HEK293T (cell line): ENCODE measurements around the gene SYNE1.
"Not testable (repeated sequence)": the region's sequence is repeated elsewhere in the genome, so short reads cannot be mapped to it uniquely, and the experiment has no call there.

Source experiments
- CTCF ChIA-PET: fragments of 350-600 bp; formaldehyde crosslinking; extraction: SDS; loops from one replicate; lab custom pipeline; 2021; ENCODE audit warnings: antibody characterized with exemption, inconsistent platforms; lab: Yijun Ruan, JAX
- POLR2A ChIA-PET: fragments of 350-600 bp; formaldehyde crosslinking; extraction: SDS; loops from one replicate; lab custom pipeline; 2020; ENCODE audit warnings: antibody characterized with exemption, inconsistent platforms; lab: Yijun Ruan, JAX
- DNase-seq: peaks from one replicate; pipeline ENCODE4 v3.0.0; 2012; ENCODE audit warnings: mixed read lengths; ENCODE audit errors: extremely low spot score
- ARNT ChIP-seq: fragments of 450-650 bp; IDR thresholded peaks from 2 replicates; pipeline ENCODE4 v1.6.1; 2017; ENCODE audit warnings: mild to moderate bottlenecking
- BHLHE40 ChIP-seq: fragments of 450-650 bp; IDR thresholded peaks from 2 replicates; pipeline ENCODE4 v1.6.1; 2016; ENCODE audit warnings: mild to moderate bottlenecking, moderate library complexity, borderline replicate concordance
- CTBP1 ChIP-seq: fragments of 450-650 bp; IDR thresholded peaks from 2 replicates; pipeline ENCODE4 v1.6.1; 2016; ENCODE audit warnings: borderline replicate concordance
- ELF4 ChIP-seq: fragments of 450-650 bp; IDR thresholded peaks from 2 replicates; pipeline ENCODE4 v1.6.1; 2017; ENCODE audit warnings: antibody characterized with exemption
- FOXA1 ChIP-seq: fragments of 450-650 bp; IDR thresholded peaks from 2 replicates; pipeline ENCODE4 v1.6.1; 2016; ENCODE audit warnings: mild to moderate bottlenecking
- FOXK2 ChIP-seq: fragments of 450-650 bp; IDR thresholded peaks from 2 replicates; pipeline ENCODE4 v1.6.1; 2016; ENCODE audit warnings: mild to moderate bottlenecking
- FOXM1 ChIP-seq: fragments of 450-650 bp; IDR thresholded peaks from 2 replicates; pipeline ENCODE4 v1.6.1; 2017; ENCODE audit warnings: mild to moderate bottlenecking, borderline replicate concordance
- HDGF ChIP-seq: fragments of 450-650 bp; IDR thresholded peaks from 2 replicates; pipeline ENCODE4 v1.6.1; 2017; ENCODE audit warnings: antibody characterized with exemption, borderline replicate concordance
- L3MBTL2 ChIP-seq: fragments of 450-650 bp; conservative IDR thresholded peaks from 2 replicates; pipeline ENCODE4 v1.6.1; 2016; ENCODE audit warnings: mild to moderate bottlenecking
- LEF1 ChIP-seq: fragments of 450-650 bp; IDR thresholded peaks from 2 replicates; pipeline ENCODE4 v1.6.1; 2017; ENCODE audit warnings: mild to moderate bottlenecking, borderline replicate concordance
- NFRKB ChIP-seq: fragments of 450-650 bp; IDR thresholded peaks from 2 replicates; pipeline ENCODE4 v1.6.1; 2016; ENCODE audit warnings: mild to moderate bottlenecking, moderate library complexity
- SP1 ChIP-seq: fragments of 450-650 bp; IDR thresholded peaks from 2 replicates; pipeline ENCODE4 v1.6.1; 2017
- SUZ12 ChIP-seq: fragments of 450-650 bp; IDR thresholded peaks from 2 replicates; pipeline ENCODE4 v1.6.1; 2016; ENCODE audit warnings: mild to moderate bottlenecking
- TARDBP ChIP-seq: fragments of 450-650 bp; IDR thresholded peaks from 2 replicates; pipeline ENCODE4 v1.6.1; 2016
- ZNF384 ChIP-seq: fragments of 450-650 bp; IDR thresholded peaks from 2 replicates; pipeline ENCODE4 v1.6.1; 2016
- TF ChIP-seq, protein P1 (sequence below): fragments of 450-650 bp; IDR thresholded peaks from 2 replicates; pipeline ENCODE4 v1.6.1; 2016

The SYNE1 gene

DNA sequence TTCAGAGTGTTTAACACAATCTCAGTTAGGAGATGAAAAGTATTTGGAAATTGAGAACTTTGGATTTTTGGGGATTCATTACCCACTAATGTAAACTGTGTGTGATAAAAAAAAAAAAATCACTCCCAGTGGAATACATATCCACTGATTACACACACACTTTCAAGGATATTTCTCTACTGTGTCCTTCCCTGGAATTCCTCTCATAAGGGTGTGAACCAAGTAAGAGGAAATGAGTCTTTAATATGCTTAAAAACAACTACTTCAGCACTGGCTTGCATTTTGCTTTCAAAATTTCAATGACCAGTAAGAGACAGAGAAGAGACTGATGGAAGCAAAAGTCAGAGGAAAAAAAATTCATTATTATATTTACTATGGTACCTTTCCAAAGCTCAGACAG lies 36.1 kb upstream of the SYNE1 start:
- TF ChIP-seq SP1, result no peak
- TF ChIP-seq SUZ12, result no peak
- no peak for TF ChIP-seq HDGF
- no peak for TF ChIP-seq CTBP1
- no peak for TF ChIP-seq TARDBP
- DNase-seq, result no peak
- ChIA-PET POLR2A (no interaction called here), CTCF (no interaction called here)

DNA sequence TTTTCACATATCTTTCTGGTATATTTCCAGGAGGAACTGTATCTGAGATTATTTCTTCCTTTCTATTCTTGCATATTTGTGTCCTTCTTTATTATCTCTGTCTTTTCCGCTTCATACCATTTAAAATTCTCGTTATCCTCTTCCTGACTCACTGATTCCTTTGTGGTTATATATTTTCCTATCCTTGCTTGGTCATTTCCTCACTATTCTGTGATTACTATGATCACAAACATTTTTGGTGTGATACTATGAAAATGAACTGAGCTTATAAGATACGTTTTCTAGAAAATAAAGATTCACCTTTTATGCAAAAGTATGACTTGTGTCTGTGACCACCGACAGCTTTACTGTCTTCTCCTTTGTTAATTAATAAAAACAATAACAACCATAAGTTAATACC lies 34.0 kb upstream of the SYNE1 start:
- DNase-seq, result no peak
- POLR2A ChIA-PET, result no interaction called here
- CTCF ChIA-PET, result interaction anchor here (0.6 kb wide), 1 partner anchor 1073 kb away, joined by 3 read pairs; no protein-coding TSS in a partner anchor
- TF ChIP-seq NFRKB (no peak), CTBP1 (no peak), ELF4 (no peak), LEF1 (no peak)

DNA sequence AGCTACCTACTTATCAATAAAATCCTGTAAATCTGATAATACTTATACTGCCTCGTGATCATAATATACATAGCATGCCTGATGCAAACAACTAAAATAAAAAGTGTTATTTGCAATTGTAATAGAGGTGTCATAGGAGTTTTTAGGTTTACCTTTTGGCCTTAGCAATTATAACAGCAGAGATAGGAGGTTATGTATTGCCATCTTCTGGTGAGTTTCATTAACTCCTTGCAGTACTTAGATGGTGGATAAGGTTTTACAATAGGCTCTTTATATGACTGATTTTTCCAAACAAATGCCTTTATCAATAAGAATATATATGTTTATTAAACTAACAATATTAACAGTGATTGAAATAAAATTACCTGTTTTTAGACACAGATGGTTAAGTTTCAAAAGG lies 32.7 kb upstream of the SYNE1 start:
- no peak for TF ChIP-seq TARDBP
- TF ChIP-seq BHLHE40, result no peak
- TF ChIP-seq LEF1, result no peak
- no peak for TF ChIP-seq NFRKB
- TF ChIP-seq ELF4, result no peak
- TF ChIP-seq HDGF, result no peak
- TF ChIP-seq, protein P1, sequence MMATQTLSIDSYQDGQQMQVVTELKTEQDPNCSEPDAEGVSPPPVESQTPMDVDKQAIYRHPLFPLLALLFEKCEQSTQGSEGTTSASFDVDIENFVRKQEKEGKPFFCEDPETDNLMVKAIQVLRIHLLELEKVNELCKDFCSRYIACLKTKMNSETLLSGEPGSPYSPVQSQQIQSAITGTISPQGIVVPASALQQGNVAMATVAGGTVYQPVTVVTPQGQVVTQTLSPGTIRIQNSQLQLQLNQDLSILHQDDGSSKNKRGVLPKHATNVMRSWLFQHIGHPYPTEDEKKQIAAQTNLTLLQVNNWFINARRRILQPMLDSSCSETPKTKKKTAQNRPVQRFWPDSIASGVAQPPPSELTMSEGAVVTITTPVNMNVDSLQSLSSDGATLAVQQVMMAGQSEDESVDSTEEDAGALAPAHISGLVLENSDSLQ, result no peak
- no peak for TF ChIP-seq ARNT
- no peak for TF ChIP-seq CTBP1
- no peak for TF ChIP-seq ZNF384
- no peak for TF ChIP-seq FOXM1
- no peak for TF ChIP-seq FOXK2
- no peak for TF ChIP-seq SUZ12
- no peak for TF ChIP-seq SP1
- no peak for TF ChIP-seq L3MBTL2
- TF ChIP-seq FOXA1, result no peak
- CTCF ChIA-PET, result interaction anchor here (0.5 to 0.8 kb wide), 2 partner anchors 30 to 117 kb away, joined by 4 to 5 read pairs; no protein-coding TSS in a partner anchor
- POLR2A ChIA-PET, result no interaction called here
- DNase-seq, result no peak

DNA sequence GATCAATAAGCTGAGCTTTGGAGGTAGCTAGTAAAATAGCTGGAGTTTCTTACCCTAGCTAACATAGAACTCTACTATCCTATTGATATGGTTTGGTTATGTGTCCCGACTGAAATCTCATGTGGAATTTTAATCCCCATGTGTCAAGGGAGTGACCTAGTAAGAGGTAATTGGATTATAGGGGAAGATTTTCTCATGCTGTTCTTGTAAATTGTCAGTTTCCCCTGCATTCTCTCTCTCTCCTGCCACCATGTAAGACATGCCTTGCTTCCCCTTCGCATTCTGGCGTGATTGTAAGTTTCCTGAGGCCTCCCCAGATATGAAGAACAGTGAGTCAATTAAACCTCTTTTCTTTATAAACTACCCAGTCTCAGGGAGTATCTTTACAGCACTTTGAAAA lies 24.6 kb upstream of the SYNE1 start:
- POLR2A ChIA-PET, result no interaction called here
- TF ChIP-seq CTBP1, result no peak
- TF ChIP-seq ARNT, result no peak
- no peak for TF ChIP-seq FOXM1
- no peak for TF ChIP-seq NFRKB
- TF ChIP-seq FOXA1, result no peak
- TF ChIP-seq BHLHE40, result no peak
- TF ChIP-seq SUZ12, result no peak
- DNase-seq, result no peak
- CTCF ChIA-PET, result no interaction called here

DNA sequence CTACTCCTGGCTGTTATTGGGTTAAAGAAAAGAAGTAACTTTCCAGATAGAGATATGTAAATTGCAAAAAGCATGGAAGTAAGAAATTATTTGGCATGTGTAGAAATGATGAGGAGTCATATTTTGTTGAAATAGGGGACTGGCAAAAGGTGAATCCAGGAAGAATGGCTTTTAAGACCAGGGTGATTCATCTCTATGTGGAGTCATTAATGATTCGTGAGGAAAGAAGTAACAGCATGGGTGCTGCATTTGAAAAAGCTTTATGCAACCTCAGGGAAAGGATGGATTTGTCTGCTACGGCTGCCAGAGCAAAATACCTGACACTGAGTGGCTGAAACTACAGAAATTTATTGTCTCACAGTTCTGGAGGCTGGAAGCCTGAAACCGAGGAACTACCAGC lies 14.8 kb upstream of the SYNE1 start:
- DNase-seq, result no peak
- CTCF ChIA-PET, result no interaction called here
- TF ChIP-seq HDGF, result no peak
- no peak for TF ChIP-seq TARDBP
- no peak for TF ChIP-seq SUZ12
- TF ChIP-seq BHLHE40, result no peak
- TF ChIP-seq FOXM1, result no peak
- no peak for TF ChIP-seq NFRKB
- TF ChIP-seq LEF1, result no peak
- TF ChIP-seq L3MBTL2, result no peak
- TF ChIP-seq, protein P1, result no peak
- TF ChIP-seq ZNF384, result no peak
- no peak for TF ChIP-seq CTBP1
- POLR2A ChIA-PET, result no interaction called here

DNA sequence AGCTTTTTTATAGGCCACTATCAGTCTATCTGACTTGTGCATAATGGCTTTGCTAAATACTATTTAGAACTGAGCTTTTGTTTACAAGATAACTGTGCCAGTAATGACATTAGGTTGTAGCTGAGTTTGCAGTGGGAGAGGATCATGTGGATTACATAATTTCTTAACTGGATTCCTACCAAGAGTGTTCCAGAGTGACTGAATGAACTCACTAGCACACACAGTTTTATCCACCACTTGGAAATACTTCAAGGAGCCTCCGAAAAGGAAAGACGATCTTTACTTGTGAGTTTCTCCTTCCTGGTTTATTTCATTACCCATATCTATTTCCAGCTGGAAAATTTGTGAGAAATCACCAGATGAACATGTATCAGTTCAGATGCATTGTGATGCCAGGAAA lies 10.9 kb upstream of the SYNE1 start:
- CTCF ChIA-PET, result no interaction called here
- DNase-seq, result no peak
- TF ChIP-seq ARNT, result no peak
- no peak for TF ChIP-seq CTBP1
- TF ChIP-seq SUZ12, result no peak
- no peak for TF ChIP-seq LEF1
- TF ChIP-seq SP1, result no peak
- TF ChIP-seq, protein P1, result no peak
- TF ChIP-seq L3MBTL2, result no peak
- no peak for TF ChIP-seq ZNF384
- no peak for TF ChIP-seq HDGF
- TF ChIP-seq FOXA1, result no peak
- no peak for TF ChIP-seq FOXM1
- TF ChIP-seq BHLHE40, result no peak
- no peak for TF ChIP-seq ELF4
- no peak for TF ChIP-seq TARDBP
- no peak for TF ChIP-seq NFRKB
- TF ChIP-seq FOXK2, result no peak
- POLR2A ChIA-PET, result no interaction called here

DNA sequence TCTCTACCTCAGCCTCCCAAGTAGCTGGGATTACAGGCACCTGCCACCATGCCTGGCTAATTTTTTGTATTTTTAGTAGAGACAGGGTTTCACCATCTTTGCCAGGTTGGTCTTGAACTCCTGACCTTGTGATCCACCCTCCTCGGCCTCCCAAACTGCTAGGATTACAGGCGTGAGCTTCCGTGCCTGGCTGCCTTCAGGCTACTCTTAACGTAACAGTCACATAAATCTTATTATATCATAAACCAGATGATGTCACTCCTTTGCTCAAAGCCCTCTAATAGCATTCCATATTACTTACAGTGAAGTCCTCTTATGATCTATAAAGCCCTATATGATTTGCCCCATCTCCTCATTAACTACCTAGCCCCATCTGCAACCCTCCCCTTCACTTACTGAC lies 9.6 kb upstream of the SYNE1 start:
- POLR2A ChIA-PET, DNase-seq, CTCF ChIA-PET: not testable (repeated sequence)
- TF ChIP-seq, protein P1, result peak; percentile 34; the same call in 1 of the 2 replicates
